ENCODE results near the gene KATNBL1.
A peak's percentile ranks its signal among the peaks of the same experiment; 100 is the strongest.

The KATNBL1 gene

DNA sequence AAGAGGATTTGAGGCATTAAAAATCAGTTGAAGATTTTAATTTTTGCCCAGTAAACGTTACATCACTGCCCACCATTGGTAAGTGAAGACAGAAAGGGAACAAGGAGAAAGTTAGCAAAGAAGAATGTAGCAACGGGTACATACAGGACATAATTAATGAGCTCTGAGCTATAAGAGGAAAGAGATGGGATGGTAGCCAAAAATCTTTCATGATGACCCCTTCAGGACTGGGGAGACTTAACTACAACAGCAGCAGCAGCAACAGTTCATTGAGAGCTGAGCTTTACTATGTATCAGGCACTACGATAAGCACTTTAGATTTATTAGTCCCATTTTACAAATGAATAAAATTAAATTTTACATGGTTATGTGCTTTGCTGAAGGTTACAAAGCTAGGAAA lies 33.3 kb upstream of the KATNBL1 start:
- no peak for TF ChIP-seq CTCF (IDR thresholded peaks at IDR 0.05; ENCODE audit: insufficient read depth, low read depth, low read length, missing control alignments)
- DNase-seq (ENCODE audit: low read depth), result no peak
- H3K4me3 ChIP-seq (ENCODE audit: low read length), result no peak overlapping the region

DNA sequence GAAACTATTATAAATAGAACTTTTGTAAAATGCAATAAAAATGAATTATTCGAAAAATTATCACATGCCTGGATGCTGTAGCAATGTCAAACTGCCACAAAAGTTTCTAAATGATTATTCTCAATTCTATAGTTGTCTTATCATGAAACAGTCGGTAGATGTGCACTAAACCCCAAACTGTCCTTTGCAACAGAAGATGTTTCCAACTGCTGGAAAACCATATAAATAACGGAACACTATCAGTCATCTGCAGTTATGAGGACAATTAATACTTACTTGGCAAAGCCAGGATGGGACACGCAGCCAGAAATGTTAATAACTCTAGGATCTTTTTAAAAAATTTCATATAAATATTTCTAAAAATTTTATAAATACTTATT lies 32.4 kb upstream of the KATNBL1 start:
- no peak overlapping the region for H3K4me3 ChIP-seq (ENCODE audit: low read length)
- no peak for DNase-seq (ENCODE audit: low read depth)
- TF ChIP-seq CTCF (IDR thresholded peaks at IDR 0.05; ENCODE audit: insufficient read depth, low read depth, low read length, missing control alignments), result no peak

DNA sequence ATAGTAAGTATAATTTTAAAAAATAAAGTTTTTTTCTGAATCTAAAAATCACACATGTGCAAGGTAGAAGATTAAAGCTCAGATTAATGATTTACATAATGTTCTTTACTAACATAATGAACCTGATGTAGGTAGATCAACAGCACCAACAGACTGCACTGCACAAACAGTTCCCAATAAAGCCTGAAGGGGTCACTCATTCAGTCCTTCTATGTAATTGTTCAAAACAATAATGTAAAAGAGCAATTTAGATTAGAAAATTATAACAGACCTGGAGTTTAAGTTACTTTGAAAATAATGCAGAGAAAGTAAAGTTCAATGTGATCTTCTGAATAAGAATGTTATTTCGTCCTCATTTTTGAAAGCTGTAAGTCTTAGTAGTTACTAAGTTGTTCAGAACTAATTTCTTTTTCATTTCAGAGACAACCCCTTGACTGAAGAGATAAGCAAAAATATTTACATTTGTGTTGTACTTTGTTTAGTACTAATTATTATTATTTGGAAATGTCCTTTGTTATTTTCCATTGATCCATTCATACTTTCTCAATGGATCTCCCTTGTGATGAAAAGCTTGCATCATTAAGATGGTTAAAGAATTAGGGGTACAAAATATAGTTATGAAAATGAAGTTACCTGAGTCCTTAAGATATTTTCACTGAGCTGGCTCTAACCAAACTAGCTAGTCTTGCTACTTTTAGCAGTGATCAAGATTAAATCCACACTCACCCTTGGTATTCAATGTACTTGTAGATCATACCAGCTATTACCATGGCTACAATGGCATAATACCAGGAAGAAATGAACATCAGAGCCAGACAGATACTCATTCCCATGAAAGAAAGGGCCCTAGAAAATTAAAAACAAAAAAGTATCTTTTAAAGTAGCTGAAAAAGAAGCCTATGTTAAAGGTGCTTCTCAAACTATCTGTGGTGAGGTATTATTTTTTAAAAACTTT lies 31.8 kb upstream of the KATNBL1 start:
- H3K4me3 ChIP-seq (ENCODE audit: low read length), result no peak overlapping the region
- TF ChIP-seq CTCF (IDR thresholded peaks at IDR 0.05; ENCODE audit: insufficient read depth, low read depth, low read length, missing control alignments), result peak; percentile 81
- DNase-seq (ENCODE audit: low read depth), result peak; percentile 78

GRCh38 chr15:34240537-34240936 lies 30.6 kb upstream of the KATNBL1 start:
- no peak overlapping the region for H3K4me3 ChIP-seq (ENCODE audit: low read length)
- DNase-seq (ENCODE audit: low read depth), result no peak
- TF ChIP-seq CTCF (IDR thresholded peaks at IDR 0.05; ENCODE audit: insufficient read depth, low read depth, low read length, missing control alignments), result no peak

GRCh38 chr15:34239151-34239808 lies 29.4 kb upstream of the KATNBL1 start:
- DNase-seq (ENCODE audit: low read depth), result peak; percentile 97
- peak overlapping the region; percentile 23 for H3K4me3 ChIP-seq (ENCODE audit: low read length)
- no peak for TF ChIP-seq CTCF (IDR thresholded peaks at IDR 0.05; ENCODE audit: insufficient read depth, low read depth, low read length, missing control alignments)

GRCh38 chr15:34233614-34234013 lies 23.7 kb upstream of the KATNBL1 start:
- TF ChIP-seq CTCF (IDR thresholded peaks at IDR 0.05; ENCODE audit: insufficient read depth, low read depth, low read length, missing control alignments), result no peak
- peak; percentile 52 for DNase-seq (ENCODE audit: low read depth)
- no peak overlapping the region for H3K4me3 ChIP-seq (ENCODE audit: low read length)

Data from epithelial cell of esophagus (primary cell).